ENCODE measurements around the gene GDNF. TPM values are rescaled to one million over a fixed set of nuclear protein-coding genes. Genes with fewer than 3 reads are reported as not detected.
"Not testable (repeated sequence)": the region's sequence is repeated elsewhere in the genome, so short reads cannot be mapped to it uniquely, and the experiment has no call there.

The GDNF gene
- total RNA-seq, 2 experiments from 2014 or later, result not detected

DNA sequence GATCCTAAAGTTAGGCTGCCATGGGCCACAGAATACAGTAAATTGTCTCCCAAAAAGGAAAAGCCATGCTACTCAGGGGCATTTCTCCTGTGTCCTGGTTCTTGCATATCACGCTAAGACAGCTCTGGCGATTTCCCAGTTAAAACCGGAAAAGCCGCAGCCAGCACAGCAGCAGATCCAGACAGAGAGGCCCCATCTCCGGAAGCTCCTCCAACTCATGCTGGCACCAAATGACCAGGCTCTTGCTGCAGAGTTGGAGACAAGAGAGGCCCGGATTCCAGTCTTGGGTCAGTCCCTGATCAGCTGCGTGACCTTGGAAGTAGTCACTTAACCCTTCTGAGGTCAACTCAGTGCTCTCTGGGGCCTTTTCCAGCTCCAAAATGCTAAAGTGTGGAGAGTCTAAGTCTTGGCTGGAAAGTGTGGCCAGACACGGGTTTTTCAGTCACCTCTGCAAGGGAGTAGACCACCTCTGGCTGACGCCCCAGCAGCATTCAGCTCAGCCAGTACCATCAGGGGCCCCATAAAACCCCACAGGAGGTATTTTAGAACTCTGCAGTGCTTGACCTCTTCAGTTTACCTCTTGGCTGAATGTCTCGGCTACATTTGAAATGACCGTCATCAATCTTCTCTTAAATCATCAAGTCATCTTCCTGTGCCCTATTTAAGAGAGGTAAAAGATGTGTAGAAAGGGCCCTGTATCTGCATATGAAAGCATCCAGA lies 16.2 kb downstream of the GDNF start:
- CTCF ChIA-PET, result no interaction called here
- POLR2A ChIA-PET, result no interaction called here

DNA sequence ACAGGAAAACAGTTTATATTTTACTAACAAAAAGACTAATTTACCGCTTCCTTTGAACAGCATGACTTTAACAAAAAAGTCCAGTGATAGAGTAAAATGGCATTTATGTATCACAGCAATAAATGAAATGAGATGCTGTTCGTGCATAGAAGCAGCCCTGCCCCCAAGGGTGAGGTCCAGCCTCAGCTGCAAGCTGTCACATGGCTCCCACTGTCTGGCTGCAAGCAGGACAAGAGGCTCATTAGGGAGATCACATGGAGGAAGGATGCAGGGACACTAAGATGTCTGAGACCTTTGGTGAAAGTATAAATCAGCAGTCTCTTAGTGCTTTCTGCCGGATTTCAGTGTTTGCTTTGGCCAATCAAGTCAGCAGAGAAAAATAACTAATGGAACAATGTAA lies 23.0 kb downstream of the GDNF start:
- CTCF ChIA-PET, result no interaction called here

DNA sequence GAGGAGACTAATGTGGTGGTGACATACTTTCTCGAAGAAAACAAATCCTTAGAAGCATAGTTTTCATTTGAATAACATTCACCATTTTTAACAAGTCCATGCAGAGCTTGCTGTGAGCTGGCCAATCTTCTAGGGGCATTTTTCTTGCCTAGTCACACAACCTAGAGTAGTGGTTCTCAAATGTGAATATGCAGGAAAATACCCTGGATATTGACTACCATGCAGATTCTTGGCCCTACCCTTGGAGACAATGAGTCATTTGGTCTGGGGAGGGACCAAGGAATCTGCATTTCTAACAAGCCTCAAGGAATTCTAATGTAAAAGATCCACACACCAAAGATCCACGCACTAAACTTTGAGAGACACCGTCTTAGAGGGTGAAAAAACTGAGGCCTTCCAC lies 23.5 kb downstream of the GDNF start:
- POLR2A ChIA-PET, result no interaction called here
- CTCF ChIA-PET, result no interaction called here

More for the DNA sequence above, 23.0 kb downstream of the GDNF start:
- POLR2A ChIA-PET, result no interaction called here

DNA sequence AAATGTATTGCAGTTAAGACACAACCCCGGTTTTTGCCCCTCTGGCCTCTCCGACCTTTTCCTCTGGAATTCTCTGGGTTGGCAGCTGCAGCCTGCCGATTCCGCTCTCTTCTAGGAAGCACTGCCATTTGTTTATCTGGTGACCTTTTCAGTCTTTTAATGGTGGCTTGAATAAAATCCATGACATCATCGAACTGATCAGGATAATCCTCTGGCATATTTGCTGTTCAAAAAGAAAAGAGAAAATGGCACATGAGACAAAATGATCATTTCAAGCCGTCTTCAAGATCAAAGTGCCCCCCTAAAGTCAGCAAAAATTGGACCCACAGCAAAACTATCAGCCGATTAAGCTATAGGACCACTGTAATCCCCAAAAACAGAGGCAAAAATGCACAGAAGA lies 23.9 kb downstream of the GDNF start:
- POLR2A ChIA-PET, result no interaction called here
- CTCF ChIA-PET, result no interaction called here

DNA sequence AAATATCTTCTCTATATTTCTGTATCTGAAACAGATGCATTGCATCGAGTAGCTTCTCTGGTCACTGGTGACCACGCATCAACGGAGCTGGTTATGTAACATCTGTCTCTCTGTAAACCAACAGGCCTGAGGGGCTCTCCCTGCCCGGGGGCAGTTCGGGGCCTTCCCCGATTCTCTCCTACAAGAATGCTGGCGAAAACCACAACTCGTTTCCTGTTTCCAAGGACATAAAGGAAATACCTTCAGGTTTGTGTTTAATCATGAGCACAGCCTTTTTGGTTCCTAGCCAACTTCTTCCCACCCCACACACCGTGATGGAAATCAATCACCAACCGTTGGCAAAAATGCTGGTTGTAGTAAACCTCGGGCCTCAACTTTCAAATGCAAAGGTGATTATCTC lies 25.1 kb downstream of the GDNF start:
- ChIA-PET CTCF (no interaction called here), POLR2A (no interaction called here)

DNA sequence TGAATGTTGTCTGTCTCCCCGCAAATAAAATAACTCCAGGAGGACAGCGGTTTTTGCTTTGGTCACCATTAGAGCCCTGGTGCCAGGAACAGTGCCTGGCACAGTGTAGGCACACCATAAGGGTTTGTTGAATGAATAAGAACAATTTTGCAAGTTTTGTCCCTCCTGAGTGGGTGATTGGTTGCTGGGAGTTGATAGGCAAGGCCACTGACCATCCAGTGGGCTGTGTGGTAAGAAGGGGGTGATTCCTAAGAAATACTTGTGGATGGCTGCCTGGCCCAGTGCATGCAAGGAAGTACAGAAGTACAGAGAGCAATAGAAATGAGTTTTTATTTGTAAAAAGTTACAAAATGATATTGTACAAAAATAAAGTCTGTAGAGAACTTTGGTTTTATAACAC lies 27.5 kb downstream of the GDNF start:
- ChIA-PET POLR2A (no interaction called here), CTCF (no interaction called here)

DNA sequence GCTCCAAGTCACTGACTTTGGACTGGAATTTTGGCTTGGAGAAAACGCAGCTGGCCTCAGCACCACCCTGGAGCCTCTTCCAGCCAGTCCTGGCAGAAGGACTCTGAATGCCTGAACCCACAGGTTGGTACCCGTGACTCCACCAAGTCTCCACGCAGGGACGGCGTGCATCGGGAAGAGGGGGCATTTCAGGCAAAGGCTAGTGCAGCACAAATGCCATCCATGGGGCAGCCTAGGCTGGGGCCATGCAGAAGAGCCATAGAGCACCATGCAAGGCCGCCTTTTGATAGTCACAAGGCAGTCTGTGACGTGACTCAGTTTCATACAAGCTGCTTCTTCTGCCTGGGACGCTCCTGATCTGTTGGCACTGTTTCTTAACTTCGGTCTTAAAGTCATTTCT lies 28.0 kb downstream of the GDNF start:
- ChIA-PET CTCF (no interaction called here), POLR2A (no interaction called here)

DNA sequence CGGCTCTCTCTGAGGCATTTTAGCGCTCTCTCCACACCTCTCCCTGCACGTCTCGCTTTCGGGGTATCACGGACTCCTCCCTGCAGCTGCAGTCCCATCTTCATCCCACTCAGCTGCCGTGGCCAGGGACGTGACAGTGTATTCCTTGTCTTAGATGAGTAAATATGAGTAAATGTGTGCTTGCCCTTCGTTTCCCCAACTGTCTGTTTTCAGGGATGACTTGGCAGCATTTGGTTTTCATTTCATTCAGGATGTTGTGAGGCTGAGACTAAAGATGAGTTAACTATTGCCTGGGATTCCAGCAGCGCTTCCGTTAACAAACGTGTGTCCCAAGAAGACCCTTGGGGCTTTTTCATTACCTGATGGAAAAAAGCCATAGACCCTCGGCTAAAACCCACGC lies 29.5 kb downstream of the GDNF start:
- POLR2A ChIA-PET, result no interaction called here
- CTCF ChIA-PET, result no interaction called here

DNA sequence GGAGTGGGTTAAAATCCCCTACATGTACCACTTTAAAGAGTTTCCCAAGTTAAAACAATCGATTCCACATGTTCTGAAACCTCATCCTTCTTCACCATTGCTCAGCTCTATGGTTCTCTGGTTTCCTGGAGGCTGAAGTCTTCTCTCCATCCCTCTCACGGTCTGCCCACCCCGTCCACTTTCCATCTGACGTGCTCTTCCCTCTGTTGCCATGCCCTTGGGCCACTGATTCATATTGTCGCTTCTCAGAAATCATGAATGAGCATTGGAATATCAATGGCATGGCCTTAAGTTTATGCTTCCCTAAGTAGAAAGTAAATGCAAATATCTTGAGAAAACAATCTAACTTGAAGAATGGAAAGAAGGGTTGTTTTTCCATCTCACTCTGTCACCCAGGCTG lies 30.9 kb downstream of the GDNF start:
- ChIA-PET CTCF (no interaction called here), POLR2A (no interaction called here)

DNA sequence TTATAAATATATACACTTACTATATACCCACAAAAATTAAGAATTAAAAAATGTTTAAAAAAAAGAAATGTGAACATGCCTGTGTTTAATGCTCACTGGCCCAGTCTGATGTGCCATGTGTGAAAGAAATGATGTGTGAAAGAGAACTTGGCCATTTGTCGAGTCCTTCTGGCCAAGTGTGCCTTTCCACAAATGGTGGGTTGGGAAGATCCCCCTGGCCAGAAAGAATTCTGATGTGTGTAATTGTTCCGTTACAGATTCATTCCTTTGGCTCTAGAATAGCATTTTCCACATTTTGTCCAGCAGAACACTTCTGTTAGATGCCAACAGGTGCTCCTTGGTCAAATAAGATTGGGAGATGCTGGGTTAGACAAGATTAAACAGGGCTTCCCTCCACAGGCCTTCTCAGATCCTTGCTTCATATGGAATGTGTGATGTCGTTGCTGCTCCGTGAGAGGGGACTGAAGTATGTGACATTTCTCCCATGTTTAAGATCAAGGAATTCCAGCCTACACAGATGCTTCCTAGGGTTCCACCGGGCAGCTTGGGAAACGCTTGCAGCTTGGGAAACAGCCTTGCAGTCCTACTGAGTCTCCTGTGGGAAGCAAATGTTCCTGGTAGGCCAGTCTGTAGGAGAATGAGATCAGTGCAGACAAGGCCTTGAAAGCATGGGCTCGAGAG lies 32.1 kb downstream of the GDNF start:
- CTCF ChIA-PET, result no interaction called here
- POLR2A ChIA-PET, result no interaction called here

DNA sequence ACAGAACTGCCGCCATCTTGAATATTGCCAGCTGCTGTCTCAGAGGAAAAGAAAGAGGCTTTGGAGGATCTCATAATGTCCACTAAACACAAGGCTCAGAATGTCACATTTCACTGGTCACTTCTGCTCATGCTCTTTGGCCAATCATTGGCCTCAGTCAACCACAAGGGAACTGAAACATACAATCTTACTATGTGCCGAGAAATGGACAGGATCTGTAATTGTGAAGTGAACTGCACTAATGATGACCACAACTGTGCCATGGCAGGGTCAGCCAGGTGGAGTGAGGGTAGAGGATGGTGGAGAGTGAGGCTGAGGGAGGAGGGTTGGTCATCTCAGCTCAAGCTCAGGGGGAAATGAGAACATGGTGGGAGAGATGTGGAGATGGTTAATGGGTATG lies 32.8 kb downstream of the GDNF start:
- ChIA-PET CTCF (no interaction called here), POLR2A (no interaction called here)

DNA sequence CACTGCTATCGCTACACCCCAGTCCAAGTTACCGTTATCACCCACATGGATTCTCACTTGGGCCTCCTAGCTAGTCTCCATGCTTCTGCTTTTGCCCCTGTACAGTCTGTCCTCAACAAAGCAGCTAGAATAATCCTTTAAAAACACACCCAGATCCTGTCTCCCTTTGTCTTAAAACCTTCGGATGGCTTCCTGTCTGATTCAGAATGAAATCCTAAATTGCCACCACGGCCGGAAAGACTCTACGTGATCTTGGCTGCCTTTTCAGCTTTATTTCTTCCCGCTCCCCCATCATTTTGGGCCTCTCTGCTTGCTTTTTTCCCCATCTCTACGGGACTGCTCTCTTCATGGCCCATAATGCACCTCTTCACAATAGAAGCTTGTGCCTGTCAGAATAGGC lies 33.4 kb downstream of the GDNF start:
- CTCF ChIA-PET, result no interaction called here
- POLR2A ChIA-PET, result no interaction called here

DNA sequence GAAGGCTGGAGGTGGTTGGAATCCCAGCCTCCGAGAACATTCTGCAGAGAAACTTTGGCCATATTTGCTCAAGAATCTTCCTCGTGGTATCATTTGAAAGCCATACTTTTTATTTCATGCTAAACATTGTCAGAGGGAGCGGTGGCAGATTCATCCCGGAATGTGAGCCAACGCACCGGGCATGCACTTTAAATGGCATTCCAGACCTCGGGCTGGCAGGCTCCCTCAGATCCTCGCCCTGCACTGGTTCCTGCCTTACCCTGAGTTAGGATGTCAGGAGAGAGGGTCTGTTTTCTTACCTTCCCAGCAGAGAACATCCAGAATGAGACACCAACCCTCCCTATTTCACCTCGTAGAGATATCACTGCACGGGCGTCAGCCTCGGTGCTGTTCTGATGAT lies 33.8 kb downstream of the GDNF start:
- POLR2A ChIA-PET, result no interaction called here
- CTCF ChIA-PET, result no interaction called here

DNA sequence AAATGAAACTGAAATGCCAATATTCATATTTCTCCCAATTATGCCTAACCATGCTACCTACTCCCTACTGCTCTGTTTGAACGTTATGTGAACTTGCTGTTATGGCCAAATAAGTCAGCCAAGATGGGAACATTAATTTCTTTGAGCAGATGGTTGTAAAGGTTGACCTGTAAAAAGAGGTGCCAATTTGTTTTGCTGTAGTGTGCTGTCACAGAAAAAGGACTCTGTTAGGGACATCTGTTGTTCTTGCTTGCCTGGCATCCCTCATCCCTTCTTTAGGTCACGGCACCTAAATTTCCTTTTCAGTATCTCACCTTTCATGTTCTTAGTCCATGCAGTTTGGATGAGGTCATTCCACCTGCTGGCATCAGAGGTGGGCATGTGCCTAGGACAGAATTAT lies 35.4 kb downstream of the GDNF start:
- ChIA-PET CTCF (no interaction called here), POLR2A (no interaction called here)

DNA sequence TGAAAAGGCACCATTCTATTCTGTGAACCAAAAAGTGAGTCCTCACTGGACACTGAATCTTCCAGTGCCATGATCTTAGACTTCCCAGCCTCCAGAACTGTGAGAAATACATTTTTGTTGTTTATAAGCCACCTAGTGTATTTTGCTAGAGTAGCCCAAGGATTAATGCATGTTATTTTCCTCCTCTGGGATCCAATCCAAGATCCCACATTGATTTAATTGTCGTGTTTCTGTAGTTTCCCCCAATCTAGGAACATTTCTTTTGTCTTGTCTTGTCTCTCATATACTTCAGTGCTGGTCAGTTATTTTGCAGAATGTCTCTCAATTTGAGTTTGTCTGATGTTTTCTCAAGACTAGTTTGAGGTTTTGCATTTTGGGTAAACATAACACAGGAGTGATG lies 36.4 kb downstream of the GDNF start:
- CTCF ChIA-PET, result no interaction called here
- POLR2A ChIA-PET, result no interaction called here

DNA sequence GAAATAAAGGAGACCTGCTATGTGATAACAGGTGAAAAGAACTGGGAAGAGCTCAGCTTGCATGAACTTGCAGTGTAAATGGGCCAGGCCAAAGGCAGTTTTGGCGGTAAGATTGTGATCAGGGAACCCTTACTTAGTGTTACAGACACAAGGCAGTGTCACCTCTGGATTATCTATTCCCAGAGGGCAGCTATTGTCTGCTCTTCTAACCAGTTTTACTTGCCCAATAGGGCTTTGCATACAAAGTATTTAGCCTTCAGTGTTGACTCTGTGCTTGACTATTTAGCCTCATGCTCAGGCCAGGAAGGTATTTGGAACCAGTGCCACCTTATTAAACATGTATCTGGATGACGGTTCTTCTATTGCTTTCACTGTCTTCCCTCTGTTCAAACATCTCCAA lies 38.3 kb downstream of the GDNF start:
- CTCF ChIA-PET, result no interaction called here
- POLR2A ChIA-PET, result no interaction called here

DNA sequence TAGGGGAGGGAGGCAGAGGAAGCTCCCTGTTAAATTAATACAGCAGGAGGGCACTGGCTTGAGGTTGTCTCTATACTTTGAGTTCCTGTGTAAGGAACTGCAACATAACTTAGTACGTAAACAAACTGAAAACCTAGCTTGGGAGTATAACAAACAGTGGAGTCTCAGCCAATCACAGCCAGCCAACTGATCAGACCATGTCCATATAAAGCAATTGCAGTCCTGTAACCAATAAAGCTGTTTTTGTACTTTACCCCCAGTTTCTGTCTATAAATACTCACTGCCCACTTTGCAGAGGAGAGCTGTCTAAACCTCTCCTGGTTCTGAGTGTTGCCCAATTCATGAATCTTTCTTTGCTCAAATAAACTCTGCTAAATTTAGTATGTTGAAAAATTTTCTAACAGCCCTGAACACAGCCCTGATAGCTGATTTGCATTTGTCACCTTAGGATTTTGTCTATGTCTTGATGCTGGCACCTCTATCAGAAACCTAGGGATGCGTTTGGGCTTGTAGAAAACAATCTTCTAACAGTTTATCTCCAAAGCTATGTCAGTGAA lies 39.9 kb downstream of the GDNF start:
- POLR2A ChIA-PET, result no interaction called here
- CTCF ChIA-PET, result no interaction called here

DNA sequence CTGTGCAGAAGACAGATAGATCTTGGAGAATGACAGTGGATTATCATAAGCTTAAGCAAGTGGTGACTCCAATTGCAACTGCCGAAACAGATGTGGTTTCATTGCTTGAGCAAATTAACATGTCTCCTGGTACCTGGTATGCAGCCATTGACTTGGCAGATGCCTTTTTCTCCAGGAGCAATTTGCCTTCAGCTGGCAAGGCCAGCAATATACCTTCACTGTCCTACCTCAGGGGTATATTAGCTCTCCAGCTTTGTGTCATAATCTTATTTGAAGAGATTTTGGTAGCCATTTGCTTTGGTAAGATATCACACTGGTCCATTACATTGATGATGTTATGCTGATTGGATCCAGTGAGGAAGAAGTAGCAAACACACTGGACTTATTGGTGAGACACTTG lies 43.4 kb downstream of the GDNF start:
- POLR2A ChIA-PET, CTCF ChIA-PET: not testable (repeated sequence)

DNA sequence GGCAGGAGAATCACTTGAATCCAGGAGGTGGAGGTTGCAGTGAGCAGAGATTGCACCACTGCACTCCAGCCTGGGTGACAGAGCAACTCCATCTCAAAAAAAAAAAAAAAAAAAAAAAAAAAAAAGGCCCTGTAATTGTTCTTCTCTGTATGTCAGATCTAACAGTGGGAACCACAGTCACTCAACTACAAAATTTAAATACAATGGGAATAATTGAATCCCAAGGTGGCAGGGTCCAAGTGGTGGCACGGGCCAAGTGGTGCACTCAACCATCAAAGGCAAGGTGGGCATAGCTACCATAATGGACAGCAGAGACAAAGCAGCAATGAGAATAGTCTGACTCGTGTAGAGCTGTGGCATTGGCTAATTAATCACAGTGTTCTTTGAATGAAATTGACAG lies 44.5 kb downstream of the GDNF start:
- POLR2A ChIA-PET, CTCF ChIA-PET: not testable (repeated sequence)

DNA sequence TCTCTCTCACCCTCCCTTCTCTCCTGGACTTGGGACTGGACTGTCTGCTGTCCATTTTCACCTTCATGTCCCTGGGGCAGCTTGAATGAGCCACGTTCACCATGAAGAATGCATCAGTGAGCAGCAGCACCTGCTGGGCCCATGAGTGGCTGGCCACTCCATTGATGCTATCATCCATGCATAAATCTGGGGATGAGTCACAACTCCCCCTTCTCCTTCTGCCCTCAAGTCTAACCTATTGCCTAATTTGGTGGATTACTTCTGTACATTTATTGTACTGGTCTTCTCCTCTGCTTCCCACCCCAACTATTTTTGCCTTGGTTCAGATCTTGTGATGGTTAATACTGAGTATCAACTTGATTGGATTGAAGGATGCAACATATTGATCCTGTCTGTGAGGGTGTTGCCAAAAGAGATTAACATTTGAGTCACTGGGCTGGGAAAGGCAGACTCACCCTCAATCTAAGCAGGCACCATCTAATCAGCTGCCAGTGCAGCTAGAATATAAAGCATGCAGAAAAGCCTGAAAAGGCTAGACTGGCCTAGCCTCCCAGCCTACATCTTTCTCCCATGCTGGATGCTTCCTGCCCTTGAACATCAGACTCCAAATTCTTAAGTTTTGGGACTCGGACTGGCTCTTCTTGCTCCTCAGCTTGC lies 46.7 kb downstream of the GDNF start:
- CTCF ChIA-PET, result no interaction called here

DNA sequence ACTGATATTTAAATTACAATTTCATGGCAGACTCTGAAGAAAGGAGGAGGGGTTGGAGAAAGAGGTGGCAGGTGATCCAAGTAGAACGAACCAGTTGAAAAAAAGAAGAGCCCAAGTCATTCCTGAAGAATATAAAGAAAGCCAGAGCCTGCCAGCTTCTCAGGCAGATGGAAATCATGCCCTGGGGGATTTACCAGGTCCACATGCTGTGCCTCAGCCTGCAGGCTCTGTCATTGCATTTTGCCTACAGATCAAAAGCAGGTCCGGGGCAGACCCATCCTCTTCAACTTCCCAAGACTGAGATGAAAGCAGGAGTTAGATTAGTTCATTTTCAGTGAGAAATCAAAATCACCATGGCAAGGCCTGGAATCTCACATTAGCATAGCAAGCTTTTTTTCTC lies 48.5 kb downstream of the GDNF start:
- CTCF ChIA-PET, result no interaction called here

More for the DNA sequence above, 46.7 kb downstream of the GDNF start:
- POLR2A ChIA-PET, result no interaction called here

DNA sequence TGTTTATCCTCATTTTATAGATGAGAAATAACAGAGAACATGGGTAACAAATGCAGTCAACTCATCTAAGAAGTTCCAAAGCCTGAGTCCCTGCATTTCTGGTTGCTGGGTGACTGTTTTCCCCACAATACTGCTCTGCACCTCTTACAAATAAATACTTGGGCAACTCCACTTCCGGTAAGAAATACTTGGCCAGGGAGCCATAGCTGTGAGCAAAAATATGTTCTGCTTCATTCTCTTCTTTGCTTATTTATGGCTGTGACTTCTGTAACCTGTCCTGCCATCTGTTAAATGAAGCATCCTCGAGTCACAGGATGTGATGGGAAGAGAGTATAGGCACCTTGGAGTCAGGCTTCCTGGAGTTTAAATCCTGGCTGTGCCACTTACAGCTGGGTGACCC lies 49.9 kb downstream of the GDNF start:
- CTCF ChIA-PET, result no interaction called here
- POLR2A ChIA-PET, result no interaction called here

More for the DNA sequence above, 48.5 kb downstream of the GDNF start:
- POLR2A ChIA-PET, result no interaction called here

Data from activated CD8-positive, alpha-beta memory T cell treated with anti-CD3 and anti-CD28 coated beads for 36 hours (primary cell).